ENCODE measurements around the gene FOXR2. TPM values are rescaled to one million over a fixed set of nuclear protein-coding genes. Genes with fewer than 3 reads are reported as not detected.

The FOXR2 gene
- total RNA-seq, 8 experiments from 2014 or later: 0.08 to 0.47 (median 0.14) TPM; not detected in 5

DNA sequence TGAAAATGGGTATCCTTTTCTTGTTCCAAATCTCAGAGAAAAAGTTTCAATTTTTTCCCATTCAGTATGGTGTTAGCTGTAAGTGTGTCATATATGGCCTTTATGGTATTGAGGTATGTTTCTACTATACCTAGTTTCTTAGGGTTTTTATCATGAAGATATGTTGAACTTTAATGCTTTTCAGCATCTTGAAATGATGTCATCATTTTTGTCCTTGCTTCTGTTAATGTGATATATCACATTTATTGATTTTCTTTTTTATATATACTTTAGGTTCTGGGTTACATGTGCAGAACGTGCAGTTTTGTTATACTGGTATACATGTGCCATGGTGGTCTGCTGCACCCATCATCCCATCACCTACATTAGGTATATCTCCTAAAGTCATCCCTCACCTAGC, 44.9 kb downstream of the FOXR2 start:
- Histone ChIP-seq H3K4me1 (replicated peaks in 1 of 2) (no peaks in the 10 kb centered on the region), H3K27ac (no peak overlapping the region), H3K4me3 (no peak overlapping the region)
- in situ Hi-C loops (cut with MboI; ENCODE audit: low pct_unique_long_range_greater_than_20kb in 2 of 9, low sequenced_read_pairs in 9 of 9, unreplicated experiment in 9 of 9): no loop called here
- ATAC-seq (replicated peaks in 6 of 8): no peak
- WGBS, 10 experiments: 0 to 42% methylated on average over 1 of the region's 1 CpG; no CpG with 5 or more reads in 8 of the 10 experiments

Other genes starting within 250 kb of the FOXR2 start
- gene MAGEH1, start 171.3 kb upstream of the FOXR2 start, total RNA-seq: 100 to 1,000 TPM in 3 of 8 experiments, 10 to 100 TPM in 3, 1 to 10 TPM in 2; 2.0 to 126 (median 69.1) TPM
- 1 to 10 TPM in 6 of 8 experiments, under 1 TPM in 2; 0.46 to 7.2 (median 3.5) TPM for gene USP51, start 133.6 kb upstream of the FOXR2 start, total RNA-seq
- gene RRAGB, start 94.3 kb downstream of the FOXR2 start, total RNA-seq: 10 to 100 TPM; 19.0 to 41.9 (median 27.2) TPM